Measurements from ENCODE around the gene RHOBTB1. TPM values are rescaled to one million over a fixed set of nuclear protein-coding genes. Genes with fewer than 3 reads are reported as not detected.
"Not testable (repeated sequence)": the region's sequence is repeated elsewhere in the genome, so short reads cannot be mapped to it uniquely, and the experiment has no call there.

RHOBTB1 gene
- total RNA-seq, 1 experiment from 2014 or later, result 0.77 TPM

GRCh38 chr10:60973086-60973485 lies 29.1 kb upstream of the RHOBTB1 start:
- CTCF ChIA-PET, result no interaction called here
- no peak for ATAC-seq

GRCh38 chr10:60972181-60972580 lies 28.2 kb upstream of the RHOBTB1 start:
- not testable (repeated sequence) for BruUV-seq (replicated peaks)

More at GRCh38 chr10:60973086-60973485, 29.1 kb upstream of the RHOBTB1 start:
- H3K9me3 ChIP-seq (ENCODE audit: control insufficient read depth, insufficient read depth, low read depth, low read length), result no peaks in the 10 kb centered on the region
- POLR2A ChIA-PET, result no interaction called here
- no peak overlapping the region for H3K4me3 ChIP-seq (ENCODE audit: low read depth in 2 of 2, low read length in 2 of 2)
- peaks cover under 1% of the 10 kb centered on the region; the same call in 1 of the 2 replicates for H3K27me3 ChIP-seq (ENCODE audit: control insufficient read depth, insufficient read depth, low read length)
- no peaks in the 10 kb centered on the region for H3K36me3 ChIP-seq (ENCODE audit: control insufficient read depth, insufficient read depth, low read length)
- in situ Hi-C loops (cut with HindIII; ENCODE audit: low pct_unique_long_range_greater_than_20kb, low sequenced_read_pairs) (no loop called here), intact Hi-C loops (cut with micrococcal nuclease; ENCODE audit: unreplicated experiment) (no loop called here)
- BruUV-seq (replicated peaks), result no TSS peak
- no peak for DNase-seq (ENCODE audit: low read depth, low spot score)
- H3K4me1 ChIP-seq (ENCODE audit: control insufficient read depth, insufficient read depth, low read length), result no peaks in the 10 kb centered on the region
- no peak for TF ChIP-seq CTCF (IDR thresholded peaks at IDR 0.05)
- no peak for TF ChIP-seq SIN3A (IDR thresholded peaks at IDR 0.05; ENCODE audit: borderline replicate concordance, insufficient read depth, low read depth, low read length)
- no peak for TF ChIP-seq POLR2AphosphoS5 (IDR thresholded peaks at IDR 0.05; ENCODE audit: low read depth, low read length)
- no peak for TF ChIP-seq TCF7L2 (IDR thresholded peaks at IDR 0.05; ENCODE audit: low read depth, low read length)
- TF ChIP-seq REST (IDR thresholded peaks at IDR 0.05; ENCODE audit: insufficient read depth in 1 of 2, low read depth in 2 of 2, low read length in 1 of 2), result no peak
- no peak overlapping the region for H3K27ac ChIP-seq (ENCODE audit: low read length)

GRCh38 chr10:60970526-60970925 lies 26.5 kb upstream of the RHOBTB1 start:
- Histone ChIP-seq H3K4me1 (ENCODE audit: control insufficient read depth, insufficient read depth, low read length) (no peaks in the 10 kb centered on the region), H3K4me3 (ENCODE audit: low read depth in 2 of 2, low read length in 2 of 2) (no peak overlapping the region), H3K27me3 (ENCODE audit: control insufficient read depth, insufficient read depth, low read length) (peaks cover 2% of the 10 kb centered on the region; the same call in 1 of the 2 replicates), H3K9me3 (ENCODE audit: control insufficient read depth, insufficient read depth, low read depth, low read length) (no peaks in the 10 kb centered on the region), H3K36me3 (ENCODE audit: control insufficient read depth, insufficient read depth, low read length) (no peaks in the 10 kb centered on the region), H3K27ac (ENCODE audit: low read length) (no peak overlapping the region)
- TF ChIP-seq REST (IDR thresholded peaks at IDR 0.05; ENCODE audit: insufficient read depth in 1 of 2, low read depth in 2 of 2, low read length in 1 of 2) (no peak), TCF7L2 (IDR thresholded peaks at IDR 0.05; ENCODE audit: low read depth, low read length) (no peak), SIN3A (IDR thresholded peaks at IDR 0.05; ENCODE audit: borderline replicate concordance, insufficient read depth, low read depth, low read length) (no peak), POLR2AphosphoS5 (IDR thresholded peaks at IDR 0.05; ENCODE audit: low read depth, low read length) (no peak), CTCF (IDR thresholded peaks at IDR 0.05) (no peak)
- ATAC-seq (no peak), DNase-seq (ENCODE audit: low read depth, low spot score) (no peak)
- in situ Hi-C loops (cut with HindIII; ENCODE audit: low pct_unique_long_range_greater_than_20kb, low sequenced_read_pairs), result no loop called here
- no TSS peak for BruUV-seq (replicated peaks)
- intact Hi-C loops (cut with micrococcal nuclease; ENCODE audit: unreplicated experiment), result no loop called here
- CTCF ChIA-PET, result no interaction called here
- POLR2A ChIA-PET, result no interaction called here

More at GRCh38 chr10:60972181-60972580, 28.2 kb upstream of the RHOBTB1 start:
- intact Hi-C loops (cut with micrococcal nuclease; ENCODE audit: unreplicated experiment); H3K4me1 ChIP-seq (ENCODE audit: control insufficient read depth, insufficient read depth, low read length); H3K9me3 ChIP-seq (ENCODE audit: control insufficient read depth, insufficient read depth, low read depth, low read length); CTCF ChIA-PET; POLR2A ChIA-PET; H3K27me3 ChIP-seq (ENCODE audit: control insufficient read depth, insufficient read depth, low read length); H3K36me3 ChIP-seq (ENCODE audit: control insufficient read depth, insufficient read depth, low read length); H3K4me3 ChIP-seq (ENCODE audit: low read depth in 2 of 2, low read length in 2 of 2); ATAC-seq; H3K27ac ChIP-seq (ENCODE audit: low read length); in situ Hi-C loops (cut with HindIII; ENCODE audit: low pct_unique_long_range_greater_than_20kb, low sequenced_read_pairs); DNase-seq (ENCODE audit: low read depth, low spot score): not testable (repeated sequence)

All from Panc1 (cell line).